ENCODE measurements around the gene ZNF750. TPM values are rescaled to one million over a fixed set of nuclear protein-coding genes. Genes with fewer than 3 reads are reported as not detected.

ZNF750 gene
- total and polyA plus RNA-seq, 2 of the 13 experiments (the other 11 are each of a cell fraction or from before 2014, with no cell fraction given), result not detected

DNA sequence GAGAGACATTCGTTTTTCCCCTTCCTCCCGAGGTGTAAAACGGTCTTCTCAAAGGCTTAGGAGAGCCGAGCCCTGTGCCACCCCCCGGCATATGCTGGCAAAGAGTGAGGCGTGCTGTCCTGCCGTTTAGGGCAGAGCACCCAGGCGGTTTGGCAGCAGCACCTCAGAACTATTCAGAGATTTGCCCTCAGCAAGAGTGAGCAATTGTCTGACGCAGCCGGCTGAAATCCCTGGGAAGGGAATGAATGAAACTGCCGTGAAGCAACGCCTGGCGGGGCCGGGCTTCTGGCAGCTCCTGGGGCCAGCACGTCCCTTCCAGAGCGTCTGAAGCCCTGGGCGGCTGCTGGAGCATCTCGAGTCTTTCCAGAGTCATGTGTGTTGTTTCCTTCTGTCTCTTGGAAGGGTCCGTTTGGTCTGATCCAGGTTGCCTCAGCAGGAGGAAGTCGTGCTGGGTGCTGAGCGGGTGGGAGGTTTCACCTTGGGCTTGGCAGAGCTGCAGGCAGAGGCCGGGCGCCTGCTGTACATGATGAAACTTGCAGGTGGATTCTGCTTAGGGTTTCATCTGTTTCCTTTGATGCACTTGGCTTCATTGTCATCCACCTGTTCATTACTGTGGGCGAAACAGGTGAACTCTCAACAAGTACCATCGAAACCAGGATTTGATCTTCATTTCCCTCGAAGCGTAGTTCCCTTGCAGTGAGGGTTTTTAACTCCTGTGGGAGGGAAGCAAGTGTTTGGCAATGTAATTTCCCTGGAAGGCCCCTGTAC lies 52.6 kb downstream of the ZNF750 start (continued):
- TF ChIP-seq, protein P1, sequence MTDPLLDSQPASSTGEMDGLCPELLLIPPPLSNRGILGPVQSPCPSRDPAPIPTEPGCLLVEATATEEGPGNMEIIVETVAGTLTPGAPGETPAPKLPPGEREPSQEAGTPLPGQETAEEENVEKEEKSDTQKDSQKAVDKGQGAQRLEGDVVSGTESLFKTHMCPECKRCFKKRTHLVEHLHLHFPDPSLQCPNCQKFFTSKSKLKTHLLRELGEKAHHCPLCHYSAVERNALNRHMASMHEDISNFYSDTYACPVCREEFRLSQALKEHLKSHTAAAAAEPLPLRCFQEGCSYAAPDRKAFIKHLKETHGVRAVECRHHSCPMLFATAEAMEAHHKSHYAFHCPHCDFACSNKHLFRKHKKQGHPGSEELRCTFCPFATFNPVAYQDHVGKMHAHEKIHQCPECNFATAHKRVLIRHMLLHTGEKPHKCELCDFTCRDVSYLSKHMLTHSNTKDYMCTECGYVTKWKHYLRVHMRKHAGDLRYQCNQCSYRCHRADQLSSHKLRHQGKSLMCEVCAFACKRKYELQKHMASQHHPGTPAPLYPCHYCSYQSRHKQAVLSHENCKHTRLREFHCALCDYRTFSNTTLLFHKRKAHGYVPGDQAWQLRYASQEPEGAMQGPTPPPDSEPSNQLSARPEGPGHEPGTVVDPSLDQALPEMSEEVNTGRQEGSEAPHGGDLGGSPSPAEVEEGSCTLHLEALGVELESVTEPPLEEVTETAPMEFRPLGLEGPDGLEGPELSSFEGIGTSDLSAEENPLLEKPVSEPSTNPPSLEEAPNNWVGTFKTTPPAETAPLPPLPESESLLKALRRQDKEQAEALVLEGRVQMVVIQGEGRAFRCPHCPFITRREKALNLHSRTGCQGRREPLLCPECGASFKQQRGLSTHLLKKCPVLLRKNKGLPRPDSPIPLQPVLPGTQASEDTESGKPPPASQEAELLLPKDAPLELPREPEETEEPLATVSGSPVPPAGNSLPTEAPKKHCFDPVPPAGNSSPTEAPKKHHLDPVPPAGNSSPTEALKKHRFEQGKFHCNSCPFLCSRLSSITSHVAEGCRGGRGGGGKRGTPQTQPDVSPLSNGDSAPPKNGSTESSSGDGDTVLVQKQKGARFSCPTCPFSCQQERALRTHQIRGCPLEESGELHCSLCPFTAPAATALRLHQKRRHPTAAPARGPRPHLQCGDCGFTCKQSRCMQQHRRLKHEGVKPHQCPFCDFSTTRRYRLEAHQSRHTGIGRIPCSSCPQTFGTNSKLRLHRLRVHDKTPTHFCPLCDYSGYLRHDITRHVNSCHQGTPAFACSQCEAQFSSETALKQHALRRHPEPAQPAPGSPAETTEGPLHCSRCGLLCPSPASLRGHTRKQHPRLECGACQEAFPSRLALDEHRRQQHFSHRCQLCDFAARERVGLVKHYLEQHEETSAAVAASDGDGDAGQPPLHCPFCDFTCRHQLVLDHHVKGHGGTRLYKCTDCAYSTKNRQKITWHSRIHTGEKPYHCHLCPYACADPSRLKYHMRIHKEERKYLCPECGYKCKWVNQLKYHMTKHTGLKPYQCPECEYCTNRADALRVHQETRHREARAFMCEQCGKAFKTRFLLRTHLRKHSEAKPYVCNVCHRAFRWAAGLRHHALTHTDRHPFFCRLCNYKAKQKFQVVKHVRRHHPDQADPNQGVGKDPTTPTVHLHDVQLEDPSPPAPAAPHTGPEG (CRISPR knock-in tag; IDR thresholded peaks at IDR 0.05), result no peak
- TF ChIP-seq, protein P2, sequence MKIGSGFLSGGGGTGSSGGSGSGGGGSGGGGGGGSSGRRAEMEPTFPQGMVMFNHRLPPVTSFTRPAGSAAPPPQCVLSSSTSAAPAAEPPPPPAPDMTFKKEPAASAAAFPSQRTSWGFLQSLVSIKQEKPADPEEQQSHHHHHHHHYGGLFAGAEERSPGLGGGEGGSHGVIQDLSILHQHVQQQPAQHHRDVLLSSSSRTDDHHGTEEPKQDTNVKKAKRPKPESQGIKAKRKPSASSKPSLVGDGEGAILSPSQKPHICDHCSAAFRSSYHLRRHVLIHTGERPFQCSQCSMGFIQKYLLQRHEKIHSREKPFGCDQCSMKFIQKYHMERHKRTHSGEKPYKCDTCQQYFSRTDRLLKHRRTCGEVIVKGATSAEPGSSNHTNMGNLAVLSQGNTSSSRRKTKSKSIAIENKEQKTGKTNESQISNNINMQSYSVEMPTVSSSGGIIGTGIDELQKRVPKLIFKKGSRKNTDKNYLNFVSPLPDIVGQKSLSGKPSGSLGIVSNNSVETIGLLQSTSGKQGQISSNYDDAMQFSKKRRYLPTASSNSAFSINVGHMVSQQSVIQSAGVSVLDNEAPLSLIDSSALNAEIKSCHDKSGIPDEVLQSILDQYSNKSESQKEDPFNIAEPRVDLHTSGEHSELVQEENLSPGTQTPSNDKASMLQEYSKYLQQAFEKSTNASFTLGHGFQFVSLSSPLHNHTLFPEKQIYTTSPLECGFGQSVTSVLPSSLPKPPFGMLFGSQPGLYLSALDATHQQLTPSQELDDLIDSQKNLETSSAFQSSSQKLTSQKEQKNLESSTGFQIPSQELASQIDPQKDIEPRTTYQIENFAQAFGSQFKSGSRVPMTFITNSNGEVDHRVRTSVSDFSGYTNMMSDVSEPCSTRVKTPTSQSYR (CRISPR knock-in tag; IDR thresholded peaks at IDR 0.05; ENCODE audit: borderline replicate concordance), result no peak
- no peak for TF ChIP-seq CBX5 (CRISPR knock-in tag; IDR thresholded peaks at IDR 0.05; ENCODE audit: borderline replicate concordance)
- TF ChIP-seq ZNF552 (CRISPR knock-in tag; IDR thresholded peaks at IDR 0.05; ENCODE audit: borderline replicate concordance), result no peak
